WTC11 (cell line): ENCODE results near the gene PHKG2. TPM values are rescaled to one million over a fixed set of nuclear protein-coding genes. Genes with fewer than 3 reads are reported as not detected.

Experiments used
- ATAC-seq: fragments of 200-7000 bp; cut with Tn5 transposase; 2 replicates; pipeline ENCODE4 v1.10.0; 2021; ENCODE audit warnings: mild to moderate bottlenecking, moderate library complexity
- CTCF ChIA-PET: fragments of 300-600 bp; sonication (Branson Sonifier 250); formaldehyde crosslinking; loops from one replicate; lab custom pipeline; 2021; ENCODE audit warnings: antibody characterized with exemption; lab: Charles Lee
- POLR2A ChIA-PET: fragments of 350-600 bp; sonication (Branson Sonifier 250); formaldehyde crosslinking; loops from one replicate; lab custom pipeline; 2021; ENCODE audit warnings: antibody characterized with exemption; lab: Charles Lee
- DNase-seq: peaks from one replicate; pipeline ENCODE4 v3.0.0; 2021; ENCODE audit warnings: low spot score
- H3K27ac Mint-ChIP-seq: 2 replicates; pipeline ENCODE4 v1.8.0; 2021; ENCODE audit warnings: mixed read lengths
- H3K27me3 Mint-ChIP-seq: 2 replicates; pipeline ENCODE4 v1.8.0; 2021; ENCODE audit warnings: low read depth, mild to moderate bottlenecking, moderate library complexity, mixed read lengths
- H3K36me3 Mint-ChIP-seq: 2 replicates; pipeline ENCODE4 v1.8.0; 2021; ENCODE audit warnings: mixed read lengths
- H3K4me1 Mint-ChIP-seq: 2 replicates; pipeline ENCODE4 v1.8.0; 2022; ENCODE audit warnings: mixed read lengths
- H3K4me3 Mint-ChIP-seq: 2 replicates; pipeline ENCODE4 v1.8.0; 2021; ENCODE audit warnings: mild to moderate bottlenecking, moderate library complexity, mixed read lengths
- H3K9me3 Mint-ChIP-seq: 2 replicates; pipeline ENCODE4 v1.8.0; 2021; ENCODE audit warnings: mixed read lengths
- CTCF ChIP-seq: fragments of 200-600 bp; IDR thresholded peaks from 2 replicates; pipeline ENCODE4 v1.8.0; 2022; ENCODE audit warnings: antibody characterized with exemption
- FOXJ3 ChIP-seq: sonication (generic); formaldehyde crosslinking; IDR thresholded peaks from 2 replicates; pipeline ENCODE4 v1.9.0; 2021; ENCODE audit warnings: missing genetic modification reagents, mild to moderate bottlenecking, borderline replicate concordance
- FOXK1 ChIP-seq: sonication (generic); formaldehyde crosslinking; IDR thresholded peaks from 2 replicates; pipeline ENCODE4 v1.8.0; 2022; ENCODE audit warnings: mild to moderate bottlenecking, moderate library complexity, missing genetic modification reagents
- GRHL2 ChIP-seq: fragments of 250-450 bp; sonication (Bioruptor Pico); IDR thresholded peaks from 2 replicates; pipeline ENCODE4 v1.8.0; 2022; ENCODE audit warnings: mild to moderate bottlenecking, moderate library complexity; ENCODE audit not compliant: insufficient replicate concordance, severe bottlenecking
- GTF2I ChIP-seq: fragments of 250-450 bp; sonication (Bioruptor Pico); conservative IDR thresholded peaks from 2 replicates; pipeline ENCODE4 v1.4.0; 2021; ENCODE audit warnings: mild to moderate bottlenecking
- IRF1 ChIP-seq: sonication (generic); formaldehyde crosslinking; IDR thresholded peaks from 2 replicates; pipeline ENCODE4 v1.8.0; 2023; ENCODE audit warnings: missing genetic modification reagents
- NFE2L1 ChIP-seq: sonication (generic); formaldehyde crosslinking; IDR thresholded peaks from 2 replicates; pipeline ENCODE4 v1.8.1; 2023; ENCODE audit warnings: missing genetic modification reagents
- NFYB ChIP-seq: sonication (generic); formaldehyde crosslinking; conservative IDR thresholded peaks from 2 replicates; pipeline ENCODE4 v1.8.0; 2022; ENCODE audit warnings: low read depth, missing genetic modification reagents
- NR2C2 ChIP-seq: sonication (generic); formaldehyde crosslinking; IDR thresholded peaks from 2 replicates; pipeline ENCODE4 v1.8.0; 2022; ENCODE audit warnings: mild to moderate bottlenecking, missing genetic modification reagents
- PRRX2 ChIP-seq: fragments of 250-450 bp; sonication (Bioruptor Pico); IDR thresholded peaks from 2 replicates; pipeline ENCODE4 v1.8.0; 2021; ENCODE audit warnings: mild to moderate bottlenecking
- RORB ChIP-seq: fragments of 250-450 bp; sonication (Bioruptor Pico); IDR thresholded peaks from 2 replicates; pipeline ENCODE4 v1.9.0; 2021; ENCODE audit warnings: mild to moderate bottlenecking
- TP53 ChIP-seq: sonication (generic); formaldehyde crosslinking; IDR thresholded peaks from 2 replicates; pipeline ENCODE4 v1.8.1; 2023; ENCODE audit warnings: mild to moderate bottlenecking, missing genetic modification reagents
- ZNF121 ChIP-seq: sonication (generic); formaldehyde crosslinking; IDR thresholded peaks from 2 replicates; pipeline ENCODE4 v1.8.0; 2023; ENCODE audit warnings: missing genetic modification reagents
- ZNF219 ChIP-seq: sonication (generic); formaldehyde crosslinking; IDR thresholded peaks from 2 replicates; pipeline ENCODE4 v1.8.0; 2023; ENCODE audit warnings: missing genetic modification reagents, mild to moderate bottlenecking, borderline replicate concordance
- ZNF671 ChIP-seq: fragments of 250-450 bp; sonication (Bioruptor Pico); IDR thresholded peaks from 2 replicates; pipeline ENCODE4 v1.8.0; 2021; ENCODE audit warnings: mild to moderate bottlenecking
- total RNA-seq: library from RNA; stranded (reverse); gene quantifications from 3 replicates; pipeline ENCODE4 v1.2.3, GENCODE V29; 2021
- TF ChIP-seq, protein P1 (sequence below): sonication (generic); formaldehyde crosslinking; conservative IDR thresholded peaks from 2 replicates; pipeline ENCODE4 v1.8.1; 2023; ENCODE audit warnings: mild to moderate bottlenecking, low read depth, missing genetic modification reagents, moderate library complexity
- TF ChIP-seq, protein P2 (sequence below): sonication (generic); formaldehyde crosslinking; IDR thresholded peaks from 2 replicates; pipeline ENCODE4 v1.8.1; 2023; ENCODE audit warnings: mild to moderate bottlenecking, moderate library complexity, missing genetic modification reagents
- TF ChIP-seq, protein P3 (sequence below): sonication (generic); formaldehyde crosslinking; IDR thresholded peaks from 2 replicates; pipeline ENCODE4 v1.8.0; 2023; ENCODE audit warnings: mild to moderate bottlenecking, missing genetic modification reagents
- TF ChIP-seq, protein P4 (sequence below): sonication (generic); formaldehyde crosslinking; IDR thresholded peaks from 2 replicates; pipeline ENCODE4 v1.8.1; 2022; ENCODE audit warnings: low read depth, missing genetic modification reagents, borderline replicate concordance
- TF ChIP-seq, protein P5 (sequence below): fragments of 250-450 bp; sonication (Bioruptor Pico); IDR thresholded peaks from 2 replicates; pipeline ENCODE4 v1.9.0; 2021; ENCODE audit warnings: mild to moderate bottlenecking, borderline replicate concordance

Gene PHKG2
- total RNA-seq, 1 experiment from 2014 or later = 50.5 TPM

DNA sequence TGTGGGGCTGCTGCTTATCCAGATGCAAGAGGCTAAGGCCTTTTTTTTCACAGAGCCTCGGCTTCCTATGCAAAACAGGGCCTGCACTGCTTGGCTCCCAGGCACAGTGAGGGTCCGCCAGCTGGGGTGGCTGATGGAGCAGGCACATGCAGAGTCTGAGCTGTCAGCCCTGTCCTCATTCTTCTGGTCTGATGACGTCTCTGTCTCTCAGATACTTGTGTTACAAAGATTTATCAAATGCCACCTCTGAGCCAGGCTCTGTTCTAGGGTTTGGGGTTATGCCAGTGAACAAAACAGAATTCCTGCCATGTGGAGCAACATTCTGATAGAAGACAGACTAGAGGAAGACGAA lies 18.7 kb downstream of the PHKG2 start:
- DNase-seq (no peak), ATAC-seq (no peak)
- H3K9me3 Mint-ChIP-seq = no peaks in the 10 kb centered on the region
- no peak overlapping the region for H3K27ac Mint-ChIP-seq
- TF ChIP-seq IRF1 (CRISPR knock-in tag) (no peak), ZNF671 (CRISPR knock-in tag) (no peak), TP53 (no peak), GRHL2 (no peak), ZNF121 (CRISPR knock-in tag) (no peak), NR2C2 (CRISPR knock-in tag) (no peak), ZNF219 (CRISPR knock-in tag) (no peak), PRRX2 (no peak), NFE2L1 (no peak), CTCF (no peak), NFYB (CRISPR knock-in tag) (no peak), FOXK1 (CRISPR knock-in tag) (no peak)
- TF ChIP-seq, protein P1, sequence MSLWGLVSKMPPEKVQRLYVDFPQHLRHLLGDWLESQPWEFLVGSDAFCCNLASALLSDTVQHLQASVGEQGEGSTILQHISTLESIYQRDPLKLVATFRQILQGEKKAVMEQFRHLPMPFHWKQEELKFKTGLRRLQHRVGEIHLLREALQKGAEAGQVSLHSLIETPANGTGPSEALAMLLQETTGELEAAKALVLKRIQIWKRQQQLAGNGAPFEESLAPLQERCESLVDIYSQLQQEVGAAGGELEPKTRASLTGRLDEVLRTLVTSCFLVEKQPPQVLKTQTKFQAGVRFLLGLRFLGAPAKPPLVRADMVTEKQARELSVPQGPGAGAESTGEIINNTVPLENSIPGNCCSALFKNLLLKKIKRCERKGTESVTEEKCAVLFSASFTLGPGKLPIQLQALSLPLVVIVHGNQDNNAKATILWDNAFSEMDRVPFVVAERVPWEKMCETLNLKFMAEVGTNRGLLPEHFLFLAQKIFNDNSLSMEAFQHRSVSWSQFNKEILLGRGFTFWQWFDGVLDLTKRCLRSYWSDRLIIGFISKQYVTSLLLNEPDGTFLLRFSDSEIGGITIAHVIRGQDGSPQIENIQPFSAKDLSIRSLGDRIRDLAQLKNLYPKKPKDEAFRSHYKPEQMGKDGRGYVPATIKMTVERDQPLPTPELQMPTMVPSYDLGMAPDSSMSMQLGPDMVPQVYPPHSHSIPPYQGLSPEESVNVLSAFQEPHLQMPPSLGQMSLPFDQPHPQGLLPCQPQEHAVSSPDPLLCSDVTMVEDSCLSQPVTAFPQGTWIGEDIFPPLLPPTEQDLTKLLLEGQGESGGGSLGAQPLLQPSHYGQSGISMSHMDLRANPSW (CRISPR knock-in tag) = no peak
- TF ChIP-seq, protein P2, sequence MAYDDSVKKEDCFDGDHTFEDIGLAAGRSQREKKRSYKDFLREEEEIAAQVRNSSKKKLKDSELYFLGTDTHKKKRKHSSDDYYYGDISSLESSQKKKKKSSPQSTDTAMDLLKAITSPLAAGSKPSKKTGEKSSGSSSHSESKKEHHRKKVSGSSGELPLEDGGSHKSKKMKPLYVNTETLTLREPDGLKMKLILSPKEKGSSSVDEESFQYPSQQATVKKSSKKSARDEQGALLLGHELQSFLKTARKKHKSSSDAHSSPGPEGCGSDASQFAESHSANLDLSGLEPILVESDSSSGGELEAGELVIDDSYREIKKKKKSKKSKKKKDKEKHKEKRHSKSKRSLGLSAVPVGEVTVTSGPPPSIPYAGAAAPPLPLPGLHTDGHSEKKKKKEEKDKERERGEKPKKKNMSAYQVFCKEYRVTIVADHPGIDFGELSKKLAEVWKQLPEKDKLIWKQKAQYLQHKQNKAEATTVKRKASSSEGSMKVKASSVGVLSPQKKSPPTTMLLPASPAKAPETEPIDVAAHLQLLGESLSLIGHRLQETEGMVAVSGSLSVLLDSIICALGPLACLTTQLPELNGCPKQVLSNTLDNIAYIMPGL = no peak
- ChIA-PET CTCF (no interaction called here), POLR2A (interaction anchor here (0.7 kb wide), 1 partner anchor 113 kb away, joined by 3 read pairs; no protein-coding TSS in a partner anchor)
- no peaks in the 10 kb centered on the region for H3K27me3 Mint-ChIP-seq
- H3K4me3 Mint-ChIP-seq = no peak overlapping the region
- H3K4me1 Mint-ChIP-seq = peaks cover 12% of the 10 kb centered on the region
- peaks cover 80% of the 10 kb centered on the region for H3K36me3 Mint-ChIP-seq

DNA sequence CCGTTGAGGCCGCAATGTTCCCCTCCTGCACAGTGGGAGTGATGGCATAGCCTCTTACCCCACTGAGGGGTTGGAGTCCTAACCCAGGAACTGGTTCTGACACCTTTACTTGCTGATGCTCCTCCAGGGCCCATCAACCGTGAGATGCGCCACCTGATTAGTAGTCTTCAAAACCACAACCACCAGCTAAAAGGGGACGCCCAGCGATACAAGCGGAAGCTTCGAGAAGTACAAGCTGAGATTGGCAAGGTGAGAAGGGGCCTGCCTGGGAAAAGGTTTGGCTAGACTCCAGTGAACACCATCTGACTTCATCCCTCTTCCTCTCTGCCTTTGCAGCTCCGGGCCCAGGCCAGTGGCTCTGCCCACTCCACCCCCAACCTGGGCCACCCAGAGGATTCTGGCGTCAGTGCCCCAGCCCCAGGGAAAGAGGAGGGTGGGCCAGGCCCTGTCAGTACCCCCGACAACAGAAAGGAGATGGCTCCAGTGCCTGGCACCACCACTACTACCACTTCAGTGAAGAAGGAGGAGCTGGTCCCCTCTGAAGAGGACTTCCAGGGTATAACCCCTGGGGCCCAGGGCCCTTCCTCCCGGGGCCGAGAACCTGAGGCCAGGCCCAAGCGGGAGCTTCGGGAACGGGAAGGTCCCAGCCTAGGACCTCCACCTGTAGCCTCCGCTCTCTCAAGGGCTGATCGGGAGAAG lies 19.7 kb downstream of the PHKG2 start:
- Mint-ChIP-seq H3K4me3 (no peak overlapping the region), H3K27ac (no peak overlapping the region), H3K27me3 (peaks cover 3% of the 10 kb centered on the region; the same call in 1 of the 2 replicates), H3K9me3 (no peaks in the 10 kb centered on the region), H3K4me1 (peaks cover 8% of the 10 kb centered on the region), H3K36me3 (peaks cover 89% of the 10 kb centered on the region)
- DNase-seq = no peak
- ChIA-PET CTCF (no interaction called here), POLR2A (no interaction called here)
- no peak for ATAC-seq
- TF ChIP-seq, protein P3, sequence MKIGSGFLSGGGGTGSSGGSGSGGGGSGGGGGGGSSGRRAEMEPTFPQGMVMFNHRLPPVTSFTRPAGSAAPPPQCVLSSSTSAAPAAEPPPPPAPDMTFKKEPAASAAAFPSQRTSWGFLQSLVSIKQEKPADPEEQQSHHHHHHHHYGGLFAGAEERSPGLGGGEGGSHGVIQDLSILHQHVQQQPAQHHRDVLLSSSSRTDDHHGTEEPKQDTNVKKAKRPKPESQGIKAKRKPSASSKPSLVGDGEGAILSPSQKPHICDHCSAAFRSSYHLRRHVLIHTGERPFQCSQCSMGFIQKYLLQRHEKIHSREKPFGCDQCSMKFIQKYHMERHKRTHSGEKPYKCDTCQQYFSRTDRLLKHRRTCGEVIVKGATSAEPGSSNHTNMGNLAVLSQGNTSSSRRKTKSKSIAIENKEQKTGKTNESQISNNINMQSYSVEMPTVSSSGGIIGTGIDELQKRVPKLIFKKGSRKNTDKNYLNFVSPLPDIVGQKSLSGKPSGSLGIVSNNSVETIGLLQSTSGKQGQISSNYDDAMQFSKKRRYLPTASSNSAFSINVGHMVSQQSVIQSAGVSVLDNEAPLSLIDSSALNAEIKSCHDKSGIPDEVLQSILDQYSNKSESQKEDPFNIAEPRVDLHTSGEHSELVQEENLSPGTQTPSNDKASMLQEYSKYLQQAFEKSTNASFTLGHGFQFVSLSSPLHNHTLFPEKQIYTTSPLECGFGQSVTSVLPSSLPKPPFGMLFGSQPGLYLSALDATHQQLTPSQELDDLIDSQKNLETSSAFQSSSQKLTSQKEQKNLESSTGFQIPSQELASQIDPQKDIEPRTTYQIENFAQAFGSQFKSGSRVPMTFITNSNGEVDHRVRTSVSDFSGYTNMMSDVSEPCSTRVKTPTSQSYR (CRISPR knock-in tag) = no peak
- no peak for TF ChIP-seq PRRX2
- TF ChIP-seq, protein P4, sequence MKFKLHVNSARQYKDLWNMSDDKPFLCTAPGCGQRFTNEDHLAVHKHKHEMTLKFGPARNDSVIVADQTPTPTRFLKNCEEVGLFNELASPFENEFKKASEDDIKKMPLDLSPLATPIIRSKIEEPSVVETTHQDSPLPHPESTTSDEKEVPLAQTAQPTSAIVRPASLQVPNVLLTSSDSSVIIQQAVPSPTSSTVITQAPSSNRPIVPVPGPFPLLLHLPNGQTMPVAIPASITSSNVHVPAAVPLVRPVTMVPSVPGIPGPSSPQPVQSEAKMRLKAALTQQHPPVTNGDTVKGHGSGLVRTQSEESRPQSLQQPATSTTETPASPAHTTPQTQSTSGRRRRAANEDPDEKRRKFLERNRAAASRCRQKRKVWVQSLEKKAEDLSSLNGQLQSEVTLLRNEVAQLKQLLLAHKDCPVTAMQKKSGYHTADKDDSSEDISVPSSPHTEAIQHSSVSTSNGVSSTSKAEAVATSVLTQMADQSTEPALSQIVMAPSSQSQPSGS (CRISPR knock-in tag) = no peak
- TF ChIP-seq FOXJ3 (CRISPR knock-in tag) = no peak
- no peak for TF ChIP-seq GTF2I (CRISPR knock-in tag)
- TF ChIP-seq, protein P5, sequence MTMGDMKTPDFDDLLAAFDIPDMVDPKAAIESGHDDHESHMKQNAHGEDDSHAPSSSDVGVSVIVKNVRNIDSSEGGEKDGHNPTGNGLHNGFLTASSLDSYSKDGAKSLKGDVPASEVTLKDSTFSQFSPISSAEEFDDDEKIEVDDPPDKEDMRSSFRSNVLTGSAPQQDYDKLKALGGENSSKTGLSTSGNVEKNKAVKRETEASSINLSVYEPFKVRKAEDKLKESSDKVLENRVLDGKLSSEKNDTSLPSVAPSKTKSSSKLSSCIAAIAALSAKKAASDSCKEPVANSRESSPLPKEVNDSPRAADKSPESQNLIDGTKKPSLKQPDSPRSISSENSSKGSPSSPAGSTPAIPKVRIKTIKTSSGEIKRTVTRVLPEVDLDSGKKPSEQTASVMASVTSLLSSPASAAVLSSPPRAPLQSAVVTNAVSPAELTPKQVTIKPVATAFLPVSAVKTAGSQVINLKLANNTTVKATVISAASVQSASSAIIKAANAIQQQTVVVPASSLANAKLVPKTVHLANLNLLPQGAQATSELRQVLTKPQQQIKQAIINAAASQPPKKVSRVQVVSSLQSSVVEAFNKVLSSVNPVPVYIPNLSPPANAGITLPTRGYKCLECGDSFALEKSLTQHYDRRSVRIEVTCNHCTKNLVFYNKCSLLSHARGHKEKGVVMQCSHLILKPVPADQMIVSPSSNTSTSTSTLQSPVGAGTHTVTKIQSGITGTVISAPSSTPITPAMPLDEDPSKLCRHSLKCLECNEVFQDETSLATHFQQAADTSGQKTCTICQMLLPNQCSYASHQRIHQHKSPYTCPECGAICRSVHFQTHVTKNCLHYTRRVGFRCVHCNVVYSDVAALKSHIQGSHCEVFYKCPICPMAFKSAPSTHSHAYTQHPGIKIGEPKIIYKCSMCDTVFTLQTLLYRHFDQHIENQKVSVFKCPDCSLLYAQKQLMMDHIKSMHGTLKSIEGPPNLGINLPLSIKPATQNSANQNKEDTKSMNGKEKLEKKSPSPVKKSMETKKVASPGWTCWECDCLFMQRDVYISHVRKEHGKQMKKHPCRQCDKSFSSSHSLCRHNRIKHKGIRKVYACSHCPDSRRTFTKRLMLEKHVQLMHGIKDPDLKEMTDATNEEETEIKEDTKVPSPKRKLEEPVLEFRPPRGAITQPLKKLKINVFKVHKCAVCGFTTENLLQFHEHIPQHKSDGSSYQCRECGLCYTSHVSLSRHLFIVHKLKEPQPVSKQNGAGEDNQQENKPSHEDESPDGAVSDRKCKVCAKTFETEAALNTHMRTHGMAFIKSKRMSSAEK (CRISPR knock-in tag) = no peak
- no peak for TF ChIP-seq RORB (CRISPR knock-in tag)
